Endometrium (tissue), 2 donors: ENCODE results near the gene CENPO.

Experiments used
- FAIRE-seq: peaks from 2 replicates; lab custom pipeline; 2012; peaks lifted over from hg19 to GRCh38; lab: Jason Lieb, UNC
- donor health status: control.
- donor health status: control.

The CENPO gene

GRCh38 chr2:24863641-24864040 lies 70.4 kb downstream of the CENPO start:
- FAIRE-seq, result no peak

GRCh38 chr2:24866946-24867345 lies 73.7 kb downstream of the CENPO start:
- FAIRE-seq, result no peak

DNA sequence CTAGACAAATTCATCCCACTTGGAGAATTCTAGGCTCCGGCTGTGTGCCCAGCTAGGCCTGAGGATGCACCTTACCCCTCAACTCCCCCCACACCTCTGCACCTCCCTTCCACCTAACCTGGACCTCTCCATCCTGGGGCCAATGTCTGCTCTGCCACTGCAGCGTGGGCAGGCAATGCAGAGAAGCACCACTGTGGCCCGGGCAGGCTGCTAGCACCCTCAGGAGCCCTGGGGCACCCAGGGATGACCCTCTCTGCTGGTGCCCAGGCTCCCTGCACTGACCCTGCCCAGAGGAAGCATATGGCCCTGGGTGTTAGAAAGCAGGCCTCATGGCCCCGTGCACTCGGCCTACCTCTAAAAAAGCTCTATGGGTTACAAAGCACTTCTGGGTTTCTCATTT lies 77.2 kb downstream of the CENPO start:
- FAIRE-seq, result no peak

DNA sequence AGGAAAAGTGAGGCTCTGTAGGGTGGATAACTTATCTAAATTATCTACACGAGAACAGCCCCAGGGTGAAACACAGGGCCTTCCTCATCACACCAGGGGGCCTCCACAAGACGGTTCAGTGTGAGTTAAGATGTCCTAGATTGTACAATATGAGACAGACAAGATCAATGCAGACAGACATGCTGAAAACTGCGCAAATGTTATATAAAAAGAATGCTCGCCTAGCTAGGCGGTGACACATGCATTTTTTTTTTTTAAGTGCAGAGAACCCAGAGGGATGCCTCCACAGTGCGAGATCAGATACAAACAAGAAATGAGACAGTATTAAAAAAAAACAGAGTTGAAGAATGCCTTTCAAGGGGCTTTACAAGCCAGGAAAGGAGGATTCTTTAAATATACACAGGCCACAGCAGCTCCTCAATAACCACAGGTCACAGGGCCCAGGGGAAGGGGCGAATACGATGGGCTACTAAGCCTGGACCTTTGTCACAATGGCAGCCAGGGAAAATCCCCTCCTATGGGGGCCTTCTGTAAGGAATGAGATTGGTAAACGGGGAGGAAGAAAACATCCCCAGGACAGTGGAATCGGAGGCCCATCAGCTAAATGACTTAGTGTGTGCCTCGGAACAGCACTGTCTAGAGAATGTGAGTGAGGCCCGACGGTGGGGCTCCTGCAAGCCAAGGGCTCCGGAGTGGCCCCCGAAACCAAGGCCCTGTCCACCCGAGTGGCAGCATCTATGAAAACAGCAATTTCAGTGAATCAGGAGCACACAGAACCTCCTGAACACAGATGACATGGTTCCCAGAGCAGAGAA lies 77.9 kb downstream of the CENPO start:
- FAIRE-seq, result no peak

DNA sequence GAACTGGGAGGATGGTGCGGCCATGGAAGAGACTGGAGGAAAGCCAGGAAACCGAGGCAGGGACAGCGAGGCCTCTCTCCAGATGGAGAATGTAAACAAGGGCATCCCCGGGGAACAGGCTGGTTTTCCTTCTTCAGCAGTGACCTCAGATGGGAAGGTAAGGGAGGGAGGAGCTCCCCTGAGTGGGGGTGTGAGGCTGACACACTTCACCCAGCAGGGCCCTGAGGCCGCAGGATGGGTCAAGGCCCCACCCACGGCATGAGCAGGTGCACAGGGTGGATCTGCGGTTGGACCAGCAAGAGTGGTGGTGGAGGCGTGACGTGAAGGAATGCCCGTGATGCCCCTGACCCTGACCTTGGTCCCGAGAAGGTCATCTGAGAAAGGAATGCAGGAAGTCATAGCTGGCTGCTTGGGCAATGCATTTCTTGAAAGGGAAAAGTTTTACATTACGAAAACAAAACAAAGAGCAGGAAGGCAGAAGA lies 78.7 kb downstream of the CENPO start:
- no peak for FAIRE-seq
